ENCODE results near the gene OVCH2.

The OVCH2 gene

GRCh38 chr11:7675631-7676030, 30.6 kb downstream of the OVCH2 start:
- Histone ChIP-seq H3K18ac (ENCODE audit: low read length) (no peak overlapping the region), H2BK5ac (ENCODE audit: low read length) (no peak overlapping the region), H3K4me1 (ENCODE audit: control insufficient read depth, low read depth, low read length) (peaks cover 25% of the 10 kb centered on the region), H3K4me3 (ENCODE audit: low read length) (no peak overlapping the region), H3K79me2 (ENCODE audit: control insufficient read depth, insufficient read depth, low read length) (no peaks in the 10 kb centered on the region), H3K9ac (ENCODE audit: low read length) (no peak overlapping the region), H3K56ac (ENCODE audit: low read length) (no peak overlapping the region), H2BK15ac (replicated peaks; ENCODE audit: low read depth) (no peak overlapping the region), H3K23ac (ENCODE audit: low read length) (no peak overlapping the region), H3K4me2 (ENCODE audit: low read length) (no peak overlapping the region), H4K8ac (ENCODE audit: low read depth, low read length) (no peak overlapping the region), H3K79me1 (ENCODE audit: low read length) (peaks cover 2% of the 10 kb centered on the region), H4K5ac (ENCODE audit: low read length) (no peak overlapping the region), H3K4ac (ENCODE audit: low read depth, low read length) (no peak overlapping the region), H3K27ac (ENCODE audit: low read depth, low read length) (no peak overlapping the region), H2AK5ac (ENCODE audit: low read length) (no peak overlapping the region), H3K27me3 (ENCODE audit: insufficient read depth, low read length, poor library complexity) (no peaks in the 10 kb centered on the region), H3K36me3 (ENCODE audit: control insufficient read depth, insufficient read depth, low read length) (no peaks in the 10 kb centered on the region), H2BK120ac (ENCODE audit: low read depth, low read length) (no peak overlapping the region)
- whole genome bisulfite sequencing (ENCODE audit: extremely low coverage, insufficient coverage, low lambda C conversion rate), result no CpG with 5 or more reads among the region's 3 CpGs
- no peak for DNase-seq

DNA sequence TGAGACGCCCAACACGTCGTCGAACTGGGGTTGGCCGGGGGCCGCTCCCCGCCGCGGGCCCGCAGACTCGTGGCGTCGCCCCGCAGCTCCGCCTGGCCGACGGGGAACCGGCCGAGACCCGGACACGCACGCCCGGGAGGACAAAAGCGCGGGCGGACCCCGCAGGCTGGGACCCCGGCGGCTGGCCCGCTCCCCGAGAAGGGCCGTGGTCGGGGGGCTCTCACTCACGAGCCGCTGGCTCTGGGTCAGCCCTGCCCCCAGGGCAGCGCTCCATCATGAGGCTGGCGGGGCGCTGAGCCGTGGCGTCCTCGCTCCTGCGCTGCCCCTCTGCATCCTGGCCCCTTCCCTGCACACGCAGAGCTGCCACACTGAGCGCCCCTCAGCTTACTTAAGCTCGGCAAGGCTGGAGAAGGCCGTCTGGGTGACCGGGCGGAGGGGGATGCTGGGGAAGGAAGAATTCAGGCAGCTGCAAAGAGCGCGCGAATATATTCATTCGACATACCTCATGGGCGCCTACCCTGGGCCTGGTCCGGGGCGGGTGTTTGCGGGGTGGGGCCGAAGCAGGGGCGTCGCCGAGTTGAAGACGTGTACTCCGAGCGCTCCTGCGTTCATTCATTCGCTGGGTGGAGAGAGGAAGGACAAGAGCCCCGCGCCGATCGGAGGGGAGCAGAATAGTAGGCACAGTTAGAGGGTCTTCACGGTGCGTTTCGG, 32.4 kb downstream of the OVCH2 start:
- no peak overlapping the region for H4K8ac ChIP-seq (ENCODE audit: low read depth, low read length)
- peak overlapping the region; percentile 86 for H3K18ac ChIP-seq (ENCODE audit: low read length)
- peak overlapping the region; percentile 79 for H3K9ac ChIP-seq (ENCODE audit: low read length)
- peak overlapping the region; percentile 88 for H3K27ac ChIP-seq (ENCODE audit: low read depth, low read length)
- peak overlapping the region; percentile 3 for H2BK5ac ChIP-seq (ENCODE audit: low read length)
- H3K4me1 ChIP-seq (ENCODE audit: control insufficient read depth, low read depth, low read length), result peaks cover 21% of the 10 kb centered on the region
- DNase-seq, result peak; percentile 91
- H2AK5ac ChIP-seq (ENCODE audit: low read length), result no peak overlapping the region
- no CpG with 5 or more reads among the region's 72 CpGs for WGBS (ENCODE audit: extremely low coverage, insufficient coverage, low lambda C conversion rate)
- H3K4ac ChIP-seq (ENCODE audit: low read depth, low read length), result peak overlapping the region; percentile 98
- no peaks in the 10 kb centered on the region for H3K79me2 ChIP-seq (ENCODE audit: control insufficient read depth, insufficient read depth, low read length)
- H3K4me2 ChIP-seq (ENCODE audit: low read length), result peak overlapping the region; percentile 66
- peak overlapping the region; percentile 77 for H2BK120ac ChIP-seq (ENCODE audit: low read depth, low read length)
- no peak overlapping the region for H4K5ac ChIP-seq (ENCODE audit: low read length)
- no peaks in the 10 kb centered on the region for H3K27me3 ChIP-seq (ENCODE audit: insufficient read depth, low read length, poor library complexity)
- H3K56ac ChIP-seq (ENCODE audit: low read length), result peak overlapping the region; percentile 89
- peak overlapping the region; percentile 38 for H3K4me3 ChIP-seq (ENCODE audit: low read length)
- H3K36me3 ChIP-seq (ENCODE audit: control insufficient read depth, insufficient read depth, low read length), result no peaks in the 10 kb centered on the region
- H3K79me1 ChIP-seq (ENCODE audit: low read length), result peaks cover 2% of the 10 kb centered on the region
- H3K23ac ChIP-seq (ENCODE audit: low read length), result no peak overlapping the region
- H2BK15ac ChIP-seq (replicated peaks; ENCODE audit: low read depth), result no peak overlapping the region

DNA sequence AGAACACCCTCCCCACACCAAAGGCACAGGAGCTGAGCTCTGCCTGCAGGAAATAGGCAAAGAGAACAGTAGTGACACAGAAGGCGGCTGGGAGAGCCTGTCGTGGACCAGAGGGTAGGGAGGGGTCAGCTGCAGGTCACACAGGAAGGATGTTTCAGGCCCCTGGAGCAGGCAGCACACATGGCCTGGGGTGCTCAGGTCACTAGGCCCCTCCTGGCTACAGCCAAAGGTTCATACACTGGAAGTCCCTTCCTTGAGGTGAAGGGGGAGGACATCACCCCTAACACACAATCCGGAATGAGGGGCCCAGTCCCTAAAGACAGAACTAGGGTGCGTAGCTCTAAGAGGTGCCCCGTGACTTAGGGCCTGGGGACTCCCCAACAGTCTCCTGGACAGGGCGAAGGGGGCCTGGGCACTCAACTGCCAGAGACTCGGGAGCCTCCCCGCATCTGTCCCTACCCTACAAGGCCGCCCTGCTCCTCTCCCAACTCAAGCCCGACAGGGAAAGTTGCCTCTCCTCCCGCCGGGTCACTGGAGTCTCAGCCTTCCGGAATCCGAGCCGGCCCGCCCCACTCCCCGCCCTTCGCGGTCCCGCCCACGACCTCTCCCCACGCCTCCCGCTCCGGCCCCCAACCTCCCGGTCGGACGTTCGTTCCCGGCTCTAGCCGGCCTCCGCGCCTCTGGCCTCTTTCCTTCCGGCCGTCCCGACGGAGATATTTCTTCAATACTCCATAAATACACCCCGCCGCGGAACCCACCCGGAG, 33.1 kb downstream of the OVCH2 start, which contains the start of gene CYB5R2:
Gene CYB5R2 (minus strand): TSS at position 541 of the 764 bp plus-strand sequence. CDS start 675 bp downstream, outside the sequence.
- H3K27ac ChIP-seq (ENCODE audit: low read depth, low read length), result peak within 1 kb of the TSS; percentile 88

DNA sequence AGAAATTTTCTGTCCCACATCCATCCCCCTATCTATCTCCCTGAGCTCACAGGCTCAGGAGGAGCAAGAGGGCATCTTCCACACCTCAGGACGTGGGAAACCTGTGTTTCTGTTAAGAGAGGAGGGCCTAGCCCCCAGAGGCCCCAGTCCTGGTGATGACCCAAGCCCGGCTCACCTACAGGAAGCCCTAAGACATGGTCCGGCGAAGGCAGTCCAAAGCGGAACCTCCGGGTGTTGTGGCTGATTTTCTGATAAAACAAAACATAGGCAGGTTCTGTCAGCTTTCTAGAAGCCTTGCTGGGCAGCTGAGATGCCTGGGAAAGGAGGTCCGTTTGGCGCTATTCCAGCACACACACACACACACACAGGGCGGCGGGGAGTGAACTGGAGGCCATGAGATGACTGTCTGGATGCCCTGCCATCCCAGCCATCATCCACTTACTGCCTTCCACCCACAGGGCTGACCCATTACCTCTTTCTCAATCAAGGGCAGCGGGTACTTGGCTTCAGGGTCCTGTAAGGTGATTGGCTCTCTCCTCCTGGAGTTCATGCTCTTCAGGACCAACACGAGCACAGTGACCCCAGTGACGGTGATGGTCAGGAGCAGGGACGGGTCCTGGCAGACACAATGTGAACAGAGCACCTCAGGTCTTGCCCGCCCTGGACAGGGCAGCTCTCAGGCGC, 33.9 kb downstream of the OVCH2 start:
- no peaks in the 10 kb centered on the region for H3K79me2 ChIP-seq (ENCODE audit: control insufficient read depth, insufficient read depth, low read length)
- no CpG with 5 or more reads among the region's 16 CpGs for WGBS (ENCODE audit: extremely low coverage, insufficient coverage, low lambda C conversion rate)
- no peak overlapping the region for H2BK120ac ChIP-seq (ENCODE audit: low read depth, low read length)
- H3K9ac ChIP-seq (ENCODE audit: low read length), result no peak overlapping the region
- H3K27ac ChIP-seq (ENCODE audit: low read depth, low read length), result no peak overlapping the region
- H3K4me2 ChIP-seq (ENCODE audit: low read length), result no peak overlapping the region
- H3K23ac ChIP-seq (ENCODE audit: low read length), result no peak overlapping the region
- no peak overlapping the region for H4K5ac ChIP-seq (ENCODE audit: low read length)
- no peak overlapping the region for H3K4me3 ChIP-seq (ENCODE audit: low read length)
- H2BK15ac ChIP-seq (replicated peaks; ENCODE audit: low read depth), result no peak overlapping the region
- H3K4me1 ChIP-seq (ENCODE audit: control insufficient read depth, low read depth, low read length), result peaks cover 14% of the 10 kb centered on the region
- no peak overlapping the region for H4K8ac ChIP-seq (ENCODE audit: low read depth, low read length)
- H3K56ac ChIP-seq (ENCODE audit: low read length), result peak overlapping the region; percentile 77
- H3K36me3 ChIP-seq (ENCODE audit: control insufficient read depth, insufficient read depth, low read length), result no peaks in the 10 kb centered on the region
- H3K18ac ChIP-seq (ENCODE audit: low read length), result no peak overlapping the region
- H3K4ac ChIP-seq (ENCODE audit: low read depth, low read length), result no peak overlapping the region
- no peaks in the 10 kb centered on the region for H3K27me3 ChIP-seq (ENCODE audit: insufficient read depth, low read length, poor library complexity)
- no peak for DNase-seq
- no peak overlapping the region for H2BK5ac ChIP-seq (ENCODE audit: low read length)
- peaks cover 2% of the 10 kb centered on the region for H3K79me1 ChIP-seq (ENCODE audit: low read length)
- H2AK5ac ChIP-seq (ENCODE audit: low read length), result no peak overlapping the region

More for the DNA sequence above, 33.1 kb downstream of the OVCH2 start, which contains the start of gene CYB5R2:
- Histone ChIP-seq H3K4me2 (ENCODE audit: low read length) (peak within 1 kb of the TSS; percentile 66), H2BK15ac (replicated peaks; ENCODE audit: low read depth) (no peak within 1 kb of the TSS), H4K8ac (ENCODE audit: low read depth, low read length) (no peak within 1 kb of the TSS), H2BK5ac (ENCODE audit: low read length) (peak within 1 kb of the TSS; percentile 43), H3K56ac (ENCODE audit: low read length) (peak within 1 kb of the TSS; percentile 89), H3K36me3 (ENCODE audit: control insufficient read depth, insufficient read depth, low read length) (no peaks in the 10 kb centered on the region), H2BK120ac (ENCODE audit: low read depth, low read length) (peak within 1 kb of the TSS; percentile 77), H3K27me3 (ENCODE audit: insufficient read depth, low read length, poor library complexity) (no peaks in the 10 kb centered on the region), H2AK5ac (ENCODE audit: low read length) (peak within 1 kb of the TSS; percentile 4), H3K79me2 (ENCODE audit: control insufficient read depth, insufficient read depth, low read length) (no peaks in the 10 kb centered on the region), H3K18ac (ENCODE audit: low read length) (peak within 1 kb of the TSS; percentile 86), H4K5ac (ENCODE audit: low read length) (no peak within 1 kb of the TSS), H3K9ac (ENCODE audit: low read length) (peak within 1 kb of the TSS; percentile 79), H3K4me3 (ENCODE audit: low read length) (peak within 1 kb of the TSS; percentile 38), H3K4me1 (ENCODE audit: control insufficient read depth, low read depth, low read length) (peaks cover 21% of the 10 kb centered on the region), H3K23ac (ENCODE audit: low read length) (no peak within 1 kb of the TSS), H3K79me1 (ENCODE audit: low read length) (peaks cover 2% of the 10 kb centered on the region), H3K4ac (ENCODE audit: low read depth, low read length) (peak within 1 kb of the TSS; percentile 98)
- DNase-seq, result peak; percentile 84
- WGBS (ENCODE audit: extremely low coverage, insufficient coverage, low lambda C conversion rate), result no CpG with 5 or more reads among the region's 40 CpGs

GRCh38 chr11:7671347-7672215, 34.7 kb downstream of the OVCH2 start:
- no peak overlapping the region for H3K4ac ChIP-seq (ENCODE audit: low read depth, low read length)
- peaks cover 2% of the 10 kb centered on the region for H3K79me1 ChIP-seq (ENCODE audit: low read length)
- no peak overlapping the region for H4K5ac ChIP-seq (ENCODE audit: low read length)
- H2BK15ac ChIP-seq (replicated peaks; ENCODE audit: low read depth), result no peak overlapping the region
- no peak overlapping the region for H2AK5ac ChIP-seq (ENCODE audit: low read length)
- H2BK5ac ChIP-seq (ENCODE audit: low read length), result no peak overlapping the region
- no peak overlapping the region for H3K56ac ChIP-seq (ENCODE audit: low read length)
- H3K9ac ChIP-seq (ENCODE audit: low read length), result no peak overlapping the region
- H4K8ac ChIP-seq (ENCODE audit: low read depth, low read length), result no peak overlapping the region
- H3K18ac ChIP-seq (ENCODE audit: low read length), result no peak overlapping the region
- no peak for DNase-seq
- H3K4me1 ChIP-seq (ENCODE audit: control insufficient read depth, low read depth, low read length), result peaks cover 14% of the 10 kb centered on the region
- no peaks in the 10 kb centered on the region for H3K79me2 ChIP-seq (ENCODE audit: control insufficient read depth, insufficient read depth, low read length)
- H3K4me3 ChIP-seq (ENCODE audit: low read length), result no peak overlapping the region
- no CpG with 5 or more reads among the region's 10 CpGs for WGBS (ENCODE audit: extremely low coverage, insufficient coverage, low lambda C conversion rate)
- H3K27ac ChIP-seq (ENCODE audit: low read depth, low read length), result no peak overlapping the region
- no peak overlapping the region for H3K4me2 ChIP-seq (ENCODE audit: low read length)
- H2BK120ac ChIP-seq (ENCODE audit: low read depth, low read length), result no peak overlapping the region
- H3K27me3 ChIP-seq (ENCODE audit: insufficient read depth, low read length, poor library complexity), result no peaks in the 10 kb centered on the region
- no peak overlapping the region for H3K23ac ChIP-seq (ENCODE audit: low read length)
- H3K36me3 ChIP-seq (ENCODE audit: control insufficient read depth, insufficient read depth, low read length), result peaks cover 1% of the 10 kb centered on the region

Data from mesendoderm (in vitro differentiated cells).